CD4-positive, alpha-beta T cell treated with Interleukin-4 for 1 hour (primary cell): ENCODE data around the gene RAD51B.
"Not testable (repeated sequence)": the region's sequence is repeated elsewhere in the genome, so short reads cannot be mapped to it uniquely, and the experiment has no call there.

Source experiments
- DNase-seq, 2 donors: peaks; one replicate each; pipeline ENCODE4 v3.0.0-alpha.2; 2020 to 2022

The RAD51B gene

DNA sequence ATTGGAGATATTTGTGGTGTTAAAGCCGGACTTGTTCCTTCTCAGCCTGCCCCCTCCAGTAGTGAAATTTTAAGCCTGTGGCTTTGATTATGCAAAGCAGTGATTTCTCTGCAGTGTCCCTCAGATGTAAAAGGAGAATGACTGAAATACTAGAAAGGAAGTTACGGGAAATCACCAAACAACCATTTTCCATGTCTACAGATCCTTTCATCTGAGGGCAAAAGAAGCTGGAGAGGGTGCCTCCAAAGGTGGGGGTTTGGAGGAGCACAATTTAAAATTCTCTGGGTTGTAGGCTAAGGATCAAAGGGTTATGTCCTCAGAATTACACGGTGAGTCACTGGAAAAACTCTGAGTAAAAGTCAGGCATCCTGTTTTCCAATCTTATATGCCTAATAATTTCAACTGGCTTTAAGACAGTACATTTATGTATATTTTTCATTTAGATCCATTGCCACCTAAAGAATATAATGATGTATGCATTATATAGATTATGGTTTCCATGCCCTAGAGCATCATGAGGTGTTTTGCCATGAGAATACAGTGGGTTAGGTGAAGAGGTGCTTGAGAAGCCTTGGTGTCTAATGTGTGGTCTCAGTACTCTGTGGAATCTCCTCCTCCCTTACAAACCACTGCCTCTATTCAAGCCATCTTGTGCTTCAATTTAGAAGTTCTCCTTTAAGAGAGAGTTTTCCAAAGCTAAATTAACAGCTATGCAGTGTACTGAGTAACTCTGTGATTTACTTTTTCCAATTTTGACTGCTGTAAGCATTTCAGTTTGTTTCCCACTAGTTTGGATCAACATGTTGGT, 362.1 kb downstream of the RAD51B start:
- DNase-seq, result no peak

DNA sequence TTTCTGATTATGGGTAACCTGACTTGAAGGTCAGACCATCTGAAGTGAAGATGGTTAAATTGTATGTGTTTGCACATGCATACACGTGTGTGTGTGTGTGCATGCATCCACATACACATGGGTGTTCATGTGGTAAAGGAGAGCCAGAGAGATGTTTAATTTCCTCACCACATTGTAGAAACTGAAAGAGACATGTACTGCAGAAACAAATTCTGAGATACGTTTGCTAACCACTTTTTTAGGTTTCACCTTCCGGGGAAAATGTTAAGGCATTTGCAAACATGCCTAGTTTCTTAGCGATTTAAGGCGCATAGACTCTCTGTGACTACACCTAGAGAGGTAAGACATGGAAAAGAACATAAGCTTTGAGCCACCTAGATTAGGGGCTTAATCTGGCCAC, 362.9 kb downstream of the RAD51B start:
- DNase-seq, result peak in 1 of 2 donors; percentile 15

DNA sequence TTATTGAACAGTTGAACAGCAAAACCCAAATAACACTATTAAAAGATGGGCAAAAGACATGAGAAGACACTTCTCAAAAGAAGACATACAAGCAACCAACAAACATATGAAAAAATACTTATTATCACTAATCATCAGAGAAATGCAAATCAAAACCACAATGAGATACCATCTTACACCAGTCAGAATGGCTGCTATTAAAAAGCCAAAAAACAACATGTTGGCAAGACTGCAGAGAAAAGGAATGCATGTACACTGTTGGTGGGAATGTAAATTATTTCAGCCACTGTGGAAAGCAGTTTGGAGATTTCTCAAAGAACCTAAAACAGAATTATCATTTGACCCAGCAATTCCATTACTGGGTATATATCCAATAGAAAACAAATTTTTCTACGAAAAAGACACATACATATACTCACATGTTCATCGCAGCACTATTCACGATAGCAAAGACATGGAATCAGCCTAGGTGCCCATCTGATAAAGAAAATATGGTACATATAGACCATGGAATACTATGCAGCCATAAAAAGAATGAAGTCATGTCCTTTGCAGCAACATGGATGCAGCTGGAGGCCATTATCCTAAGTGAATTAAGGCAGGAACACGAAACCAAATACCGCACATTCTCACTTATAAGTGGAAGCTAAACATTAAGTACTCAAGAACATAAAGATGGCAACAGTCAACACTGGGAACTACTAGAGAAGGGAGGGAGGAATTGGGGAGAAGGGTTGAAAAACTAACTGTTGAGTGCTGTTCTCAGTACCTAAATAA, 367.1 kb downstream of the RAD51B start:
- not testable (repeated sequence) for DNase-seq

DNA sequence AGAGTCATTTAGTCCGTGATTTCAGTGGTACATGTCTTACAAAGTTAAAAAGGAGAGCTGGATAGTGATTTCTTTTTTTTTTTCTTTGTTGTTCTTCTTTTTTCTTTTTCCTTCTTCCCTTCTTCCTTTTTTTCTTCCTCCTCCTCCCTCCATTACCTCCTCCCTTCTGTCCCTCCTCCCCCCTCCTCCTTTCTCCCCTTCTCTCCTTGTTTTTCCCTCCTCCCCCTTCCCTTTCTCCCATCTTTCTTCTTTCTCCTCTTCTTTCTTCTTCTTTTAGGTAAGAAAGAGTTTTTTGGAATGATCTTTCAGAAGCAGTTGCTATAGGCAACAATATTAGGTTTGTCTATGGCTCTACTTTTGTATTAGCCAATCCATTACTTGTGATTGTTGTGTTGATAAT, 368.6 kb downstream of the RAD51B start:
- DNase-seq, result no peak

DNA sequence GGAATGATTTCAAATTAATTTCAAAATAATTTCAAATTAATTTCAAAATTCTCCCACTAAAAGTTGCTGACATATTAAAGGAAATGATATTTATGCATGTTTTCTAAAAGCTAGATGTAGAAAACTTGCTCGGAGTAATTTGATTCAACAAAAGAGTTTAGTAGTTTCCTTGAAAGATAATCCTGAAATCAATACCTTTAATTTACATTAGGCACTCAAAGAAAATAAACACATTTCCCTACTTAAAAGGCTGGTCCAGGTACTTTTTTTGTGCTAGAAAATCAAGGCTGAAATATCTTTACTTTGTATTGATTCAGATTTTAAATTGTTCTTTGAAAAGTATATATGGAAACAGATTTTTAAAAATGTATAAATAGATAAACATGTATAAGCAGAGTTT, 370.5 kb downstream of the RAD51B start:
- DNase-seq, result no peak

DNA sequence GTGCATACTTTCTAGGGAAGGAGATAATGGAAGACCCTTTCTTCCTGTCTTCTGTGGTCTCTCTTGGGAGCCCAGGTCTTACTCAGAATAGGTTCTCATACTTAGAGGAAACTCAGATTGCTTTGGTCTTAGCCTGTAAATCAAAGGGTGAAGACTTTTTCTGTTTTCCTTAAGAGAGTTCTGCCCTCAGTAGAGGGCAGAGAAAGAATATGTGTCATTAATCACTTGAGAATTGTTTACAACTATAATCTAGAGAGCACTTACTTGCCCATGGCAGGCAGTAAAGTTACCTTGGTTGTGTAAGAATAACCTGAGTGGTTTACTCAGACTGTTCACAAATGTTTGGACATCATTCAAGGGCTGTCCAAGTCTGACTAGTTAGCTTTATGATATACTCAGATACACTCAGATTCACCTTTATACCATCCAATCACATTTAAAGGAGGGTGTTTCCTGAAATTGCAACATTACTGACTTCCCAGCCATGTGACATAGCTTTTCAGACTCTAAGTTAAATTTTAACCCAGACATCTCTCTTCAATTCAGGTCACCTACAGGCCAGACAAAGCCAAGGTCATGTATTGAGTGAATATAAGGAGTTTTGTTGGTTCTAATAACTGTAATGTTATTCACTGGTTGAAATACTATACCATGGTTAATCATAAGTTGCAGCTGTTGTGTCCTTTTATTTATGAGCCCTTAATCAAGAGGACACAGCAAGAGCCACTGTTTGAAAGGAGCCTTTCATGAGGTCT, 372.2 kb downstream of the RAD51B start:
- DNase-seq, result no peak

- DNase-seq, result no peak
Measured at GRCh38 chr14:68192935-68193334, 373.4 kb downstream of the RAD51B start.

DNA sequence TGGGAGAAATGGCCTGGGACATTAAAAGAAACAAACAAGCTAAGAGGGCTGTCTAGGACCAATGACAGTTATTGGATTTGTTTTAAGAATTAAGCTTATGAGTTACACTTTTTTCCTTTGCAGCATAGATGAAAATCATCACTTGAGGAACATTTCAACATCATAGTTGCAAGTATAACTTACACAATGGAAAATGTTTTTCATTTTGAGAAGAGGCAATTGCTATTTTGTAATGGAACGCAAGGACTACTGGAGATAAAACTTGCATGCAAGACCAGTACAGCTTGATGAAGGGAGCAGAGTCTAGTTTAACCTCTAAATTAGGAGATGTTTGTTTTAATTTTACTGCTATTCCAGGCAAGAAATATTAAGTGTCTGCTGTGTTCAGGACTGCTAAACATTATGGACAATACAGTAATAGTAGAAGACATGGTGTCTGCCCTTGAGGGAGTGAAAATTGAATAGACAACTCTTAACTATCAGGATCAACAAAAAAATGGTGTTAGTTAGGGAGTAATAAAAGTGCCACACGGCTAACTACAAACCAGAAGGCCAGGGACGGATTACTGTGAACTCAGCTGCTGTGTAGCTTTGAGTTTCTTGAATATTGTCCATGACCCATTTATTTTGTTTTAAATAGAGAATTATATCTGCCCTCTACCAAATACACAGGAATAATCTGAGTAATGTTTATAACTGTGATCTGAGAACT, 374.5 kb downstream of the RAD51B start:
- no peak for DNase-seq

- DNase-seq, result no peak
Measured at GRCh38 chr14:68195126-68195525, 375.5 kb downstream of the RAD51B start.

DNA sequence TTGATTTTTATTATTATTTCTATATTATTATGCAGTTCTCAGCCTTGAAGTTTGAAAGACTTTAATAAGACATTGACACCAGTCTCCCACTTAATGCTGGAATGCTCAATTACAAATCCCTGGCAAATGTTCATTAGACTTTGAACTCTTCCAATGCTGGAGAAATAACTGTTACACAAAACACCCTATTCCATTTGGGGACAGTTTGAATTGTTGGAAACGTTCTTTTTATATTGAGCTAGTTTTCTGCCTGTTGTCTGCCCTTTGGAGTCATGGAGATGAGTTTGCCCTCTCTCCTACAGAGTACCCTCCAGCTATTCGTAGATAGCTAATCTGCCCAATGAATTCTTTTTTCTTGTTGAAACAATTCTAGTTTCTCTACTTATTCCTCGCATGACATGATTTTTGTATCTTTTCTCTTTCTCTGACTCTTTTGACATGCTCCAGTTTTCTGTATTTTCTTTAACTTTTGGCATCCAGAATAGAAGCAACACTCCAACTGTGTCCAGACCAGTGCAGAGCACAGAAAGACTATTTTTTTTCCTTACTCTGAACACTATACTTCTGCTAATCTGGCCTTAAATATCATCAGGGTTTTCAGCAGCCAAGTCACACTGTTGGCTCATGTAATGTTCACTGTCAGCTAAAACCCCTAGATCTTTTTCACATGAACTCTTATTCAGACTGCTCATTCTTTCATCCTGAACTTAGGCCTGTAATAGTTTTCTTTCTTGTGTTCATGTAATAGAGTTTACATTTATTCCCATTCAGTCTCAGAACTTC, 379.3 kb downstream of the RAD51B start:
- DNase-seq, result no peak

GRCh38 chr14:68199554-68200151, 380.1 kb downstream of the RAD51B start:
- no peak for DNase-seq

DNA sequence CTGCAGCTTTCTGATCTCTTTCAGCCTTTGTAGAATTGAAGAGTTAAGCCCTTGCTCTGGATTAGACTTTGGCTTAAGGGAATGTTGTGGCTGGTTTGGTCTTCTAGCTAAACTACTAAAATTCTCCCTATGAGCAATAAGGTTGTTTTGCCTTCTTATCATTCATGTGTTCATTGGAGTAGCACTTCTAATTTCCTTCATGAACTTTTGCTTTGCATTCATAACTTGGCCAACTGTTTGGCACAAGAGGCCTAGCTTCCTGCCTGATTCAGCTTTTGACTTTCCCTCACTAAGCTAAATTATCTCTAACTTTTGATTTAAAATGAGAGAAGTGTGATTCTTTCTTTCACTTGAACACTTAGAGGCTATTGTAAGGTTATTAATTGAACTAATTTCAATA, 384.3 kb downstream of the RAD51B start:
- DNase-seq, result no peak

DNA sequence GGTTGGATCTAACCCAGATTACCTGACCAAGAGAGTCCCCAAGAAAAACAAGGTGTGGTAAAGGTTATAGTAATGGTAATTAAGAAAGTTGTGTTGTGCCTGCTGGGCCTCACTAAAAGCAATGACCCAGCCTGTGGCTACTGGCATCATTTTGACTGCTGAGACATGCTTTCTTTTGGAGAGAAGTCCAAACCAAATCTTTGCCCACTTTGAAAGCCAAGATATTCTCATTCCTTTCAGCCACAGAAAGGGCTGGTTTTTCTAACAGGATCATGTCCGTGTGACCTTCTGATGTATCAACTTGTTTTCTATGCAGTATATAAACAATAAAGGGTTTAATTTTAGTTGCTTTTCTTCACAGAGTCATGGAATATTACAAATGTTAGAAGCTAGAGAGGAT, 388.6 kb downstream of the RAD51B start:
- no peak for DNase-seq

DNA sequence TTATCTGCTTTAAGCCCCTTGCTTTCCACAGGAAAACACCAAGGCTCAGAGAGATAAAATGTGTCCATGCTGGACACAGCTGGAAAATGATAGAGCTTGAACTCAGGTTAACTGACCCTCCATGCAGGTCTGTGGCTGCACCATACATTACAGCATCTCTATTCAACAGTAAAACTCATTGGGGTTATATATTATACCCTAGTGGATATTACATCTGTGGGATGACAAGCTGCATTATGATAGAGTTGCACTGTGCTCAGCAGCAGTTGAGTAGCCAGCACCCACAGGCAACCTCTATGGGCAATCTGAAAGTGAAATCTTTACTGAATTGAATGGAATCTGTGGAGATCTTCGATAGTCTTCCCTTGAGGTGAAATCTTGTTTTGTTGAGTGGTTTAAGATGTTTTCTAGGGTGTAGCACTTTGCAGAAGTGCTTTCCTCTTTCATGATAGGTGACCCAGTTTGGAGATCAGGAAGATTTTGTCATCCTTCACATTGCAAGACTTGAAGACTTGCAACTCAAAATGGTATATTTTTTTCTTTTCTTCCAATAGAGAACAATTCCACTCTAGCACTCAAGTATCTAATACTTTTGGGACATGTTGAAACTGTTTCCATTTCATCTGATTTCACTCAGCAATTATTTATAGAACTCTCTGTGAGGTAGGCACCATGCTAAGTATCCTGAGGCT, 389.2 kb downstream of the RAD51B start:
- peak in 1 of 2 donors; percentile 16 for DNase-seq

DNA sequence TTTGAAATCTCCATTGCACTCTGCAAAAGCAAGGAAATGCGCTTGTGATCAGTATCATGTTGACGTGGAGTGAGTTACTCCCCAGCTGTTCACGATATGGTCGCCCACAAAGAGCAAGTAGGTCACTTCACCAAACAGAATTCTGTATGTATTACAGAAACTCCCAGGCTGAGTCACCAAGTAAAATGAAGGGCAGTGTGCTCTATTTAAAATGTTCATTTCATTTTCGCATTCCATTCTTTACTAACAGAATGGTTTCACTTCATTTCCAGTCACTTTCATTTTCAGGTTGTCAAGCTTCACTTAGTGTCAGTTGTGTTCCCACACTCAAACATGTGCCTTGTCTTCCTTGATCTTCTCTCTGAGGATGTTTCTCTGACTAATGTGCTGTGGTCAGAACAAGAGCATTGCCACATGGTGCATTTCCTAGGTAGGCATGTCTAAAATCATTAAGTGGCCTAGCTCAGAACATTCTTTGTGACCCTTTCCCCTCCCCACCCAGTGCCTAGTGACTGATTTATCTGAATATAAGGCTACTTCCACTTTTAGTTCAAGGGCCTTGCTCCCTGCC, 391.2 kb downstream of the RAD51B start:
- DNase-seq, result peak; percentile 44 to 74

- DNase-seq, result no peak
Measured at GRCh38 chr14:68211421-68211820, 391.8 kb downstream of the RAD51B start.

GRCh38 chr14:68211886-68212285, 392.3 kb downstream of the RAD51B start:
- no peak for DNase-seq

DNA sequence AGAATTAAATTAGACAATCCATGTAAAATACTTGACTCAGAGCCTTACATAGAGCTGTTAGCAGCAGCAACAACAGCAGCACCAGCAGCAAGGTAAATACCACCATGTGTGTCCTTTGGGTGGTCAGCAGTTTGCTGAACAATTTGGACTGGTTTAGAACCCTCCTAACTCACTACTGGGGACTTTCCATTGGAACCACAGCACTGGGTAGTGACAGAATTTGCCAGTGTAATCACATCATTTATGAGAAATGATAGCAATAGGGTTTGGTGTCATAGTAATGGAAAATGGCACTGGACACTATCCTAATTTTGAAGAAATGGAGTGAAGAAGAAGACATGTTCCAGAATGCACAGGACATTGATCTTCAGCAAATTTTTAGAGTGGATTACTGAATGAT, 392.8 kb downstream of the RAD51B start:
- DNase-seq, result no peak

- DNase-seq, result no peak
Measured at GRCh38 chr14:68214431-68214830, 394.9 kb downstream of the RAD51B start.

- DNase-seq, result no peak
Measured at GRCh38 chr14:68215629-68216028, 396.1 kb downstream of the RAD51B start.

DNA sequence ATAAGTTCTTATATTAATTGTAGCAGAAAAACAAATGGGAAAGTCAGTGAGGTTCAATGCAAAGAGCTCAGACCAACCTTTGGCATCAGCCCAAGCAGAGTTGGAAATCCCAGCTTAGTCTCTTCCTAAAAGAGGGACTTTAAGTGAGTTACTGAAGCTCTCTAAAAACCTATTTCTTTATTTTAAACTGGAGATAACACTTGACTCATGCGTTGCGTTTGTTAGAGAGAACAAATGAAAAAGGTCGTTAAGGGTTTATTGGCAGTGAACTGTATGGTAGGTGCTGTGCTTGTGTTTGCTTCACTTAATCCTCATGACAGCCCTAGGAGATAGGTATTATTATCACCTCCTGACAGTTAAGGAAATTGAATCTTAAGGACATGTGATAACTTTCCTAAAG, 396.5 kb downstream of the RAD51B start:
- no peak for DNase-seq
